ENCODE results near the gene KDM3A.

Gene KDM3A

DNA sequence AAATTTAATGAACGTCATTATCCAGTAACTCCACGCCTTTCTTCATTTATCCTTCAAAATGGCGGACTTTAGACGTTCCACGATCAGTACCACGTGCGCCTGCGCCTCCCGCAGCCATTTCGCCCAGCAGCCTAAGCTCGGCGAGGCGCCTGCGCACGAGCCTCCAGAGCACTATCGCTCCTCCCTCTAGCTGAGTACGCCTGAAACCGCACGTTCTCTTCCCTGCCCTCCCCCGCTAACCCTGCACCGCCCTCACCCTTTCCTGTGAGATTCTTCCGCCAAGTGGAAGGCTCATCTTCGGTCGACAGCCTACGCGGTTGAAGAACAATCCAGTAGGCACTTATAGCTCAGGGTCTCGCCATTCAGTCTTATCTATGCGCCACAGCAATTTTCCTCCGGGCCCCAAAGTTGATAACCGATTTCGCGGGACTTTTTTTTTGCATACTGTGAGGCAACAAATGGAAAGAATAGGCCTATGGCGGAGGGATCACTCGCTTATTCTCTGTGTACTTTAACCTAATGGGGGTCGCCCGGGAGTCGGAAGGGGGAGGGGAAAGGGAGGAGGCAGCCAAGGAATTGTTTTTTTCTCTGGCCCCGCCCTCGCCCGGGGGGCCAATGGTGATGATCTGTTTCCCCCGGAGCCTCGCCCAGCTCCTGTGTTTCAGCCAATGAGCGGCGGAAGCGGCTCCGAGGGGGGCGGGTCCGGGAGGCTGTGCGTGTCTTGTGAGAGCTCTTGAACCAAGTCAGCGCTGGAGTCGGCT, at the start of gene KDM3A:
Gene KDM3A (plus strand): TSS at position 741 of the 761 bp plus-strand sequence. CDS start 677 bp downstream, outside the sequence.
- no peak for TF ChIP-seq CTCF (IDR thresholded peaks at IDR 0.05; ENCODE audit: unreplicated experiment in 3 of 3)
- Mint-ChIP-seq H3K27ac (peak within 1 kb of the TSS; percentile 100), H3K4me1 (peaks cover 36% of the 10 kb centered on the region), H3K36me3 (ENCODE audit: low read depth) (peaks cover 49% of the 10 kb centered on the region), H3K9me3 (peaks cover 38% of the 10 kb centered on the region), H3K27me3 (ENCODE audit: low read depth) (peaks cover 9% of the 10 kb centered on the region), H3K4me3 (peak within 1 kb of the TSS; percentile 94 to 98 (median 95))

DNA sequence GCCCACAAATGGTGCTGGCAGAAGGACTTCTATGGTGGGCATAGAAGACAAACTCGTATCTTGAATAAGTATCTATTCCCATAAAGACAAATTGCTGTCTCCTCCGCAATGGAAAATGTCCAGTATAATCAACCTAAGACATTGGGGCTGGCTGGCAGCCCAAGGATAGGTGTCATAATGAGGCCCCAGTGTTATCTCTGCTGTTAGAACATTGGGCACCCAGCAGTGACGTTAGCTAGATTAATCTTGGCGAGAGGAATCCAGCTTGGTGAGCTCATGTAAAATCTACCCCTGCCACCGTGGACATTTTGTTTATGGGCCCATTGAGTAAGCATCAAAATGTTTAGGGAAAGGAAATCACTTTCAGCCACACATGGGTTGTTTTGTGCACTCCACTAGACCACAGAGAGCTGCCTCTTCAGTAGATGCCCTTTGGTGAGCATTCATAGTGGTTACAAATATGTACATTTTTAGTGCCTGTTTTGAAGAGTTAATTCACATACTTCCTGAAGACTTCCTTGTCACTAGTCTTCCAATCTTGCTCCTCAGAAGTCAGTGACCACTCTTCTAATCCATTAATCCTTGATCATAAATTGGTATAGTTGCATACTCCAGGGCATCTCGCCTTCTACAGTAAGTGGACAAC, 48.2 kb upstream of the KDM3A start:
- peak overlapping the region; percentile 2 to 36 (median 4) for H3K27ac Mint-ChIP-seq
- H3K27me3 Mint-ChIP-seq (ENCODE audit: low read depth) = no peaks in the 10 kb centered on the region
- peaks cover 25% of the 10 kb centered on the region for H3K4me1 Mint-ChIP-seq
- TF ChIP-seq CTCF (IDR thresholded peaks at IDR 0.05; ENCODE audit: unreplicated experiment in 3 of 3) = no peak
- no peaks in the 10 kb centered on the region for H3K36me3 Mint-ChIP-seq (ENCODE audit: low read depth)
- H3K4me3 Mint-ChIP-seq = no peak overlapping the region
- H3K9me3 Mint-ChIP-seq = peaks cover 14% of the 10 kb centered on the region

GRCh38 chr2:86393521-86394491, 47.4 kb upstream of the KDM3A start:
- no peak for TF ChIP-seq CTCF (IDR thresholded peaks at IDR 0.05; ENCODE audit: unreplicated experiment in 3 of 3)
- Mint-ChIP-seq H3K36me3 (ENCODE audit: low read depth) (no peaks in the 10 kb centered on the region), H3K27me3 (ENCODE audit: low read depth) (no peaks in the 10 kb centered on the region), H3K9me3 (peaks cover 14% of the 10 kb centered on the region), H3K4me3 (no peak overlapping the region), H3K27ac (peak overlapping the region; percentile 2 to 22 (median 4)), H3K4me1 (peaks cover 30% of the 10 kb centered on the region)

DNA sequence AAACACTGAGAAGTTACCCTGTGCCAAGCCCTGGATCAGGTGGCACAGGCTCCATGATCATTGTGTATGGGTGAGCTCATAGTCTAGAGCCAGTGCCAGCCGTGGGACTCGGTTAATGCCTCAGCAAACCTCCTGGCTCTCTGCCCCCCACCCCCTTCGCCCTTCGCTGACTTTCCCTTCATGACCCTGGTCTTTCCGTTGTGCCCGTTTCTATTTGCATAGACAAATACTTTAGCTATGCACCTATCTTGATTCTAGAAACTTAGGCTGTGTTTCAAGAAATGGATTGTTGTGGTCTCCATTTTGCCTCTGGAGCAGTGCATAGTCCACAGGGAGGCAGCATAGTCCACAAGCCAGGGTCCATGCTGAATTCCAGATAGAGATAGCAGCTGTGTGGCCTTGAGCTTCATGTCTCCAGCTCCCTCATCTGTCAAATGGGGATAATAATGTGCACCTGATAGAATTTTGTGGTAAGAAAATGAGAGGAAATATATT, 44.8 kb upstream of the KDM3A start:
- TF ChIP-seq CTCF (IDR thresholded peaks at IDR 0.05; ENCODE audit: unreplicated experiment in 3 of 3) = no peak
- Mint-ChIP-seq H3K27ac (peak overlapping the region in 1 of 3 experiments; percentile 12), H3K4me1 (peaks cover 39% of the 10 kb centered on the region), H3K27me3 (ENCODE audit: low read depth) (no peaks in the 10 kb centered on the region), H3K4me3 (no peak overlapping the region), H3K36me3 (ENCODE audit: low read depth) (no peaks in the 10 kb centered on the region), H3K9me3 (peaks cover 4% of the 10 kb centered on the region)

DNA sequence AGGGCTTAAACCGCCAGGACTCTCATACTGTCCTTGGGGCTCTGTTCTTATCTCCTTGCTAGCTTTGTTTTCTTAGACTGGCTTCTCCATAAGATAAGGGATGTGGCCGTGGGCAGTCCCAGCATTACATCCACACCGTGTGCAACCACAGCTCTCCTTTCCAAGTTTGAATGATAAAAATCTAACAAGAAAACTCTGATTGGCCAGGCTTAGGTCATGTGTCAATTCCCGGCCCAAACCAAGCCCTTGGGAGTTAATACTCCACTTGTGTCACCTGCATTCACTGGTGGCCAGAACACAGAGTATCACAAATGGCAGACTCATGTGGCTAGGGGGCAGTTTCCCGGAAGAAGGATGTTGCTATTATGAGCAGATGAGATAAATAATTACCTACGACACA, 43.2 kb upstream of the KDM3A start:
- H3K27me3 Mint-ChIP-seq (ENCODE audit: low read depth) = no peaks in the 10 kb centered on the region

More for the DNA sequence above, 43.2 kb upstream of the KDM3A start:
- no peak overlapping the region for H3K27ac Mint-ChIP-seq
- H3K36me3 Mint-ChIP-seq (ENCODE audit: low read depth) = no peaks in the 10 kb centered on the region
- H3K4me1 Mint-ChIP-seq = peaks cover 36% of the 10 kb centered on the region
- H3K9me3 Mint-ChIP-seq = peaks cover 2% of the 10 kb centered on the region
- no peak for TF ChIP-seq CTCF (IDR thresholded peaks at IDR 0.05; ENCODE audit: unreplicated experiment in 3 of 3)
- no peak overlapping the region for H3K4me3 Mint-ChIP-seq

Measured in nephron (organoid).